Measurements from ENCODE around the gene ESPL1. TPM values are rescaled to one million over a fixed set of nuclear protein-coding genes. Genes with fewer than 3 reads are reported as not detected.
A peak's percentile ranks its signal among the peaks of the same experiment; 100 is the strongest.

Gene ESPL1
- total RNA-seq, 1 experiment from 2014 or later, result 9.4 TPM

GRCh38 chr12:53227341-53227740 lies 40.8 kb upstream of the ESPL1 start:
- no peaks in the 10 kb centered on the region for H3K79me2 ChIP-seq (ENCODE audit: low read length)
- no peak for DNase-seq
- H2AFZ ChIP-seq (ENCODE audit: low read length), result no peak overlapping the region
- H4K20me1 ChIP-seq (ENCODE audit: insufficient read depth, low read depth, low read length), result no peaks in the 10 kb centered on the region
- no peaks in the 10 kb centered on the region for H3K9me2 ChIP-seq (replicated peaks; ENCODE audit: insufficient read depth, low read length)
- H3K27ac ChIP-seq (ENCODE audit: low read length), result no peak overlapping the region
- H3K27me3 ChIP-seq (ENCODE audit: low read length), result no peaks in the 10 kb centered on the region
- no peaks in the 10 kb centered on the region for H3K36me3 ChIP-seq (ENCODE audit: insufficient read depth, low read length)
- no peak overlapping the region for H3K4me2 ChIP-seq (ENCODE audit: low read depth, low read length, poor library complexity, severe bottlenecking)
- no peak overlapping the region for H3K4me3 ChIP-seq (ENCODE audit: low read length)
- H3K9ac ChIP-seq (ENCODE audit: low read length), result no peak overlapping the region
- peaks cover 9% of the 10 kb centered on the region for H3K4me1 ChIP-seq (ENCODE audit: low read length)
- H3K9me3 ChIP-seq (ENCODE audit: low read length), result no peaks in the 10 kb centered on the region

DNA sequence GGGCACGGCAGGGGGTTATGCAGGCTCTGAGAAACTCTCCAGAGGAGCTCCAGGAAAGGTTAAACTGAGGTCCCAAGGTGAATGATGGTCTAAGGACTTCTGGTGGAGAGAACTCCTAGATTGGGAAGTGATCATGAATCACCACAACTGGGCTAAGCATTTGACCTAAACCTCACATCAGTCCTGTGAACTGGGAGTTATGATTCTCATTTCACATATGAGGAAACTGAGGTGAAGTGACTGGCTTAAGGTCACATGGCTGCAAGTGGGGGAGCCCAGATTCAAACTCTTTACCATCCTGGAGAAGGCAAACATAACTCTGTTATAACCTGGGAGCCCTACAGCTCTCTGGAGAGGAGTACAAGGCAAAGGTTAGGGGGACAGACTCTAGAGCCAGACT lies 40.3 kb upstream of the ESPL1 start:
- Histone ChIP-seq H3K9me2 (replicated peaks; ENCODE audit: insufficient read depth, low read length) (no peaks in the 10 kb centered on the region), H3K4me2 (ENCODE audit: low read depth, low read length, poor library complexity, severe bottlenecking) (no peak overlapping the region), H3K4me3 (ENCODE audit: low read length) (no peak overlapping the region), H4K20me1 (ENCODE audit: insufficient read depth, low read depth, low read length) (no peaks in the 10 kb centered on the region), H3K9me3 (ENCODE audit: low read length) (no peaks in the 10 kb centered on the region), H3K36me3 (ENCODE audit: insufficient read depth, low read length) (no peaks in the 10 kb centered on the region), H2AFZ (ENCODE audit: low read length) (no peak overlapping the region), H3K79me2 (ENCODE audit: low read length) (no peaks in the 10 kb centered on the region), H3K4me1 (ENCODE audit: low read length) (peaks cover 12% of the 10 kb centered on the region), H3K9ac (ENCODE audit: low read length) (no peak overlapping the region), H3K27me3 (ENCODE audit: low read length) (no peaks in the 10 kb centered on the region), H3K27ac (ENCODE audit: low read length) (no peak overlapping the region)
- no peak for DNase-seq

GRCh38 chr12:53229454-53229853 lies 38.6 kb upstream of the ESPL1 start:
- Histone ChIP-seq H3K9me2 (replicated peaks; ENCODE audit: insufficient read depth, low read length) (no peaks in the 10 kb centered on the region), H3K79me2 (ENCODE audit: low read length) (no peaks in the 10 kb centered on the region), H3K27me3 (ENCODE audit: low read length) (no peaks in the 10 kb centered on the region), H3K27ac (ENCODE audit: low read length) (no peak overlapping the region), H2AFZ (ENCODE audit: low read length) (no peak overlapping the region), H4K20me1 (ENCODE audit: insufficient read depth, low read depth, low read length) (no peaks in the 10 kb centered on the region), H3K9me3 (ENCODE audit: low read length) (no peaks in the 10 kb centered on the region), H3K4me2 (ENCODE audit: low read depth, low read length, poor library complexity, severe bottlenecking) (no peak overlapping the region), H3K9ac (ENCODE audit: low read length) (no peak overlapping the region), H3K4me3 (ENCODE audit: low read length) (no peak overlapping the region), H3K36me3 (ENCODE audit: insufficient read depth, low read length) (no peaks in the 10 kb centered on the region), H3K4me1 (ENCODE audit: low read length) (peaks cover 18% of the 10 kb centered on the region)
- DNase-seq, result no peak

DNA sequence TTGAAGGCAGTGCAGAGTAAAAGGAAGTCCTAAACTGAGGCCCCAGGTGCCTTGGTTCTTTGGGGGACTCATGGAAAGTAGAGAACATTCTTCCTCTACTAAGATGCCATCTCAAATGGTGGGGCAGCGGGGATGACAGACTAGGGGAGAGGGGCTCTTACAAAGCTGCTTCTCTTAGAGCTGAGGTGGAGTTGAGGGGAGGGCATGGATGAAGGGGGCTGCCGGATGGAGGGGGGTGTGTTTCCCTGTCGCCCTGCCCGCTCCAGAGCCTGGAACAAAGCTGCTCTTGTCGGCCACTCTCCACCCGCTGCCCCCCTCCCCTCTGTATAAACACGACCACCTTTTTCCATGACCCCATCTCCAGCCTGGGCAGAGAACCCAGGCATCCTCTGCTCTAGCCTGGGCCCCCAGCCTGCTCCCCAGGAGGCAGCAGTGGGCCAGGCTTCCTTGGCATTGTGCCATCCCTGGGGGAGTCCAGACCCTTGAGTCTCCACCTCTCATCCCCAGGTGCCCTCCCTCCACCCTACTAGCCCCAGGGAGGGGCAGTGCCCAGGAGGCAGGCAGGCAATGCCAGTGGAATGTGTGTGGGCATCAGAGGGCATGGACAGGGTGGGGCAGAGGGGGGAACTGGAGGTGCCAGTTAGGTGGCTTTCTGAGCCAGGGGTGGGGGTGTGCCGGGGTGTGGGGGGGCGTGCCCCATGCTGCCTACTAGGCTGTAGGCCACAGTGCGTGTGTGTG lies 37.8 kb upstream of the ESPL1 start:
- no peak for DNase-seq

GRCh38 chr12:53231671-53231920 lies 36.5 kb upstream of the ESPL1 start:
- peak overlapping the region; percentile 45 for H3K4me2 ChIP-seq (ENCODE audit: low read depth, low read length, poor library complexity, severe bottlenecking)
- H3K4me1 ChIP-seq (ENCODE audit: low read length), result peaks cover 18% of the 10 kb centered on the region
- H3K27me3 ChIP-seq (ENCODE audit: low read length), result no peaks in the 10 kb centered on the region
- no peaks in the 10 kb centered on the region for H4K20me1 ChIP-seq (ENCODE audit: insufficient read depth, low read depth, low read length)
- peak overlapping the region; percentile 62 for H3K4me3 ChIP-seq (ENCODE audit: low read length)
- H3K79me2 ChIP-seq (ENCODE audit: low read length), result no peaks in the 10 kb centered on the region
- no peaks in the 10 kb centered on the region for H3K9me3 ChIP-seq (ENCODE audit: low read length)
- H3K27ac ChIP-seq (ENCODE audit: low read length), result no peak overlapping the region
- no peak overlapping the region for H2AFZ ChIP-seq (ENCODE audit: low read length)
- no peaks in the 10 kb centered on the region for H3K9me2 ChIP-seq (replicated peaks; ENCODE audit: insufficient read depth, low read length)
- DNase-seq, result no peak
- H3K36me3 ChIP-seq (ENCODE audit: insufficient read depth, low read length), result no peaks in the 10 kb centered on the region
- H3K9ac ChIP-seq (ENCODE audit: low read length), result peak overlapping the region; percentile 43

More for the DNA sequence above, 37.8 kb upstream of the ESPL1 start:
- H3K9ac ChIP-seq (ENCODE audit: low read length), result no peak overlapping the region
- H3K27me3 ChIP-seq (ENCODE audit: low read length), result no peaks in the 10 kb centered on the region
- H3K4me3 ChIP-seq (ENCODE audit: low read length), result no peak overlapping the region
- no peak overlapping the region for H3K27ac ChIP-seq (ENCODE audit: low read length)
- no peaks in the 10 kb centered on the region for H3K79me2 ChIP-seq (ENCODE audit: low read length)
- no peak overlapping the region for H3K4me2 ChIP-seq (ENCODE audit: low read depth, low read length, poor library complexity, severe bottlenecking)
- no peaks in the 10 kb centered on the region for H4K20me1 ChIP-seq (ENCODE audit: insufficient read depth, low read depth, low read length)
- no peaks in the 10 kb centered on the region for H3K9me3 ChIP-seq (ENCODE audit: low read length)
- H3K9me2 ChIP-seq (replicated peaks; ENCODE audit: insufficient read depth, low read length), result no peaks in the 10 kb centered on the region
- H3K4me1 ChIP-seq (ENCODE audit: low read length), result peaks cover 18% of the 10 kb centered on the region
- H2AFZ ChIP-seq (ENCODE audit: low read length), result no peak overlapping the region
- H3K36me3 ChIP-seq (ENCODE audit: insufficient read depth, low read length), result no peaks in the 10 kb centered on the region

- peak within 1 kb of the TSS; percentile 59 for H3K4me2 ChIP-seq (ENCODE audit: low read depth, low read length, poor library complexity, severe bottlenecking)
- peak within 1 kb of the TSS; percentile 62 for H3K4me3 ChIP-seq (ENCODE audit: low read length)
- H3K4me1 ChIP-seq (ENCODE audit: low read length), result peaks cover 18% of the 10 kb centered on the region
- no peaks in the 10 kb centered on the region for H3K9me2 ChIP-seq (replicated peaks; ENCODE audit: insufficient read depth, low read length)
- no peaks in the 10 kb centered on the region for H3K79me2 ChIP-seq (ENCODE audit: low read length)
- no peaks in the 10 kb centered on the region for H3K36me3 ChIP-seq (ENCODE audit: insufficient read depth, low read length)
- DNase-seq, result peak; percentile 59
- no peaks in the 10 kb centered on the region for H4K20me1 ChIP-seq (ENCODE audit: insufficient read depth, low read depth, low read length)
- H3K9me3 ChIP-seq (ENCODE audit: low read length), result no peaks in the 10 kb centered on the region
- H3K9ac ChIP-seq (ENCODE audit: low read length), result peak within 1 kb of the TSS; percentile 48
- no peak within 1 kb of the TSS for H3K27ac ChIP-seq (ENCODE audit: low read length)
- no peaks in the 10 kb centered on the region for H3K27me3 ChIP-seq (ENCODE audit: low read length)
- H2AFZ ChIP-seq (ENCODE audit: low read length), result peak within 1 kb of the TSS; percentile 25; the same call in 1 of the 2 replicates
Measured at GRCh38 chr12:53231921-53232645, 36.0 kb upstream of the ESPL1 start, which contains the start of gene RARG. TSS of gene RARG (minus strand) at chr12:53232209. CDS start at chr12:53227545, 4,664 bp downstream.

DNA sequence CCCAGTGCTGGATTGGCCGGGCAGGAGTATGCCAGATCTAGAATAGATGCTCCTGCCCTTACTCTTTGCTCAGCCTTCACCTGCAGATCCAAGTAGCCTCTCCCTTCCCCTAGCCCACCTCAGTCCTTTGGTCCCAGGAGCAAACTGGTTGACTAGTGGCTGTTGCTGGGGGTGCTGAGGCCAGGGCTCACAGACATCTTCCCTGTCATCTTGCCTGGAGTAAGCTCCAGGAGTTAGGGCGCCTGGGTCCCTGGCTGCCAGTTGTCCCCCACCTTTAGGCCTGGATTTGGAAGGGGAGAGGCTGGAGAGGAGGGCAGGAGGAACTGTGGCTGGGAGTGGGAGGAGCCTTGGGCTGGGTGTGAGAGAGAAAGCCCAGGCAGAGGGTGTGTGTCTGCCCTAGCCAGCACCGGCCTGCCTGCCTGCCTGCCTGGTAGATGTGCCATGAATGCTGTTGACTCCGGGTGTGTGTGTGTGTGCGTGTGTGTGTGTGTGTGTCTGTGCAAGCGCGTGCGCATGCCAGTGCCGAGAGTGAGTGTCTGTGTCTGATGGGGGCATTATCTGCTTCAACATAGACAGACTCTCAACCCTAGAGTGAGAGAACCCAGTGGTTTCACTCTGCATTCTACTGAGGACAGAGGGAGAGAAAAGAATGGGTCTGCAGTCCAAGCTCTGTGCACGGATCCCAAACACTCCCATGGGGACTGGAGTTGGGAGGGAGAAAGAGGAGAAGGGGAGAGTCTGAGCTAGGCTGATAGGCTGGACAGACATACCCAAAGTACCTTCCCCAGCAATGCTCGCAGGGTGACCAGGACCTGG lies 35.2 kb upstream of the ESPL1 start:
- H3K27me3 ChIP-seq (ENCODE audit: low read length), result no peaks in the 10 kb centered on the region
- no peaks in the 10 kb centered on the region for H3K79me2 ChIP-seq (ENCODE audit: low read length)
- peaks cover 18% of the 10 kb centered on the region for H3K4me1 ChIP-seq (ENCODE audit: low read length)
- H3K4me3 ChIP-seq (ENCODE audit: low read length), result peak overlapping the region; percentile 56
- no peaks in the 10 kb centered on the region for H4K20me1 ChIP-seq (ENCODE audit: insufficient read depth, low read depth, low read length)
- H2AFZ ChIP-seq (ENCODE audit: low read length), result peak overlapping the region; percentile 25; the same call in 1 of the 2 replicates
- H3K4me2 ChIP-seq (ENCODE audit: low read depth, low read length, poor library complexity, severe bottlenecking), result peak overlapping the region; percentile 59
- peak overlapping the region; percentile 48 for H3K9ac ChIP-seq (ENCODE audit: low read length)
- DNase-seq, result peak; percentile 56
- H3K36me3 ChIP-seq (ENCODE audit: insufficient read depth, low read length), result no peaks in the 10 kb centered on the region
- H3K9me2 ChIP-seq (replicated peaks; ENCODE audit: insufficient read depth, low read length), result no peaks in the 10 kb centered on the region
- no peaks in the 10 kb centered on the region for H3K9me3 ChIP-seq (ENCODE audit: low read length)
- H3K27ac ChIP-seq (ENCODE audit: low read length), result no peak overlapping the region

- H3K4me3 ChIP-seq (ENCODE audit: low read length), result no peak overlapping the region
- H3K4me2 ChIP-seq (ENCODE audit: low read depth, low read length, poor library complexity, severe bottlenecking), result no peak overlapping the region
- no peak for DNase-seq
- H3K9ac ChIP-seq (ENCODE audit: low read length), result no peak overlapping the region
- no peaks in the 10 kb centered on the region for H3K79me2 ChIP-seq (ENCODE audit: low read length)
- no peaks in the 10 kb centered on the region for H3K9me3 ChIP-seq (ENCODE audit: low read length)
- H3K36me3 ChIP-seq (ENCODE audit: insufficient read depth, low read length), result no peaks in the 10 kb centered on the region
- no peaks in the 10 kb centered on the region for H3K9me2 ChIP-seq (replicated peaks; ENCODE audit: insufficient read depth, low read length)
- no peak overlapping the region for H3K27ac ChIP-seq (ENCODE audit: low read length)
- peaks cover 18% of the 10 kb centered on the region for H3K4me1 ChIP-seq (ENCODE audit: low read length)
- no peak overlapping the region for H2AFZ ChIP-seq (ENCODE audit: low read length)
- no peaks in the 10 kb centered on the region for H4K20me1 ChIP-seq (ENCODE audit: insufficient read depth, low read depth, low read length)
- no peaks in the 10 kb centered on the region for H3K27me3 ChIP-seq (ENCODE audit: low read length)
Measured at GRCh38 chr12:53233671-53234121, 34.4 kb upstream of the ESPL1 start.
